Body of pancreas (tissue), 4 donors: ENCODE results near the gene UBASH3A. TPM values are rescaled to one million over a fixed set of nuclear protein-coding genes. Genes with fewer than 3 reads are reported as not detected.

Source experiments
- ATAC-seq: fragments of 150-250 bp; one replicate; pipeline ENCODE4 v1.9.1; 2016
- DNase-seq, 4 donors: peaks; one replicate each; pipeline ENCODE4 v3.0.0-alpha.2; 2019
- H3K27ac ChIP-seq, 4 donors: fragments of 200-600 bp; sonication (generic); 1 replicate in 3 of 4; 2 replicates in 1 of 4; pipeline versions ENCODE4 v1.5.1 to v1.6.1; 2016 to 2019; ENCODE audit warnings: mild to moderate bottlenecking in 1 of 4, mixed read lengths in 1 of 4, moderate library complexity in 1 of 4
- H3K27me3 ChIP-seq, 2 donors: fragments of 200-600 bp; sonication (generic); one replicate each; pipeline ENCODE4 v1.6.0; 2016; ENCODE audit warnings: mild to moderate bottlenecking in 1 of 2
- H3K36me3 ChIP-seq, 2 donors: fragments of 200-600 bp; sonication (generic); replicated peaks in 1 of 2; 2 replicates each; pipeline ENCODE4 v1.5.1; 2016; ENCODE audit warnings: low read depth in 2 of 2; ENCODE audit not compliant: insufficient read depth in 1 of 2
- H3K4me1 ChIP-seq: fragments of 200-600 bp; sonication (generic); one replicate; pipeline ENCODE4 v1.6.0; 2016
- H3K4me3 ChIP-seq, 2 donors: fragments of 200-600 bp; sonication (generic); 1 replicate in 1 of 2; 2 replicates in 1 of 2; pipeline ENCODE4 v1.5.1; 2016 to 2019
- H3K9me3 ChIP-seq, 3 donors: fragments of 200-600 bp; sonication (generic); 1 replicate in 2 of 3; 2 replicates in 1 of 3; pipeline ENCODE4 v1.5.1; 2016
- CTCF ChIP-seq, 7 experiments: fragments of 450-650 bp in 4 of 7; fragments of 200-600 bp in 3 of 7; sonication (generic) in 3 of 7; IDR thresholded peaks; one replicate each; pipeline ENCODE4 v1.5.1; 2016 to 2019; ENCODE audit warnings: antibody characterized with exemption in 7 of 7
- POLR2A ChIP-seq, 3 donors: fragments of 450-650 bp; IDR thresholded peaks; one replicate each; pipeline ENCODE4 v1.6.1; 2016; ENCODE audit warnings: antibody characterized with exemption in 3 of 3, mild to moderate bottlenecking in 2 of 3
- WGBS, 2 donors: methylation state at CpG; one replicate each; pipeline ENCODE4 v1.1.5; 2017; 5-methylcytosine and 5-hydroxymethylcytosine counted together
- intact Hi-C: fragments of 100-400 bp; cut with DNase I; formaldehyde crosslinking; loops from one replicate; pipeline ENCODE4 v1.15.1; 2023
- total RNA-seq, 2 donors: library from RNA; depleted of rRNA; stranded (reverse); fragments of >200 nt; gene quantifications; one replicate each; pipeline ENCODE4 v1.1.0, GENCODE V29; 2016

The UBASH3A gene
- total RNA-seq, 2 donors from 2014 or later: 0.26 TPM; not detected in 1

DNA sequence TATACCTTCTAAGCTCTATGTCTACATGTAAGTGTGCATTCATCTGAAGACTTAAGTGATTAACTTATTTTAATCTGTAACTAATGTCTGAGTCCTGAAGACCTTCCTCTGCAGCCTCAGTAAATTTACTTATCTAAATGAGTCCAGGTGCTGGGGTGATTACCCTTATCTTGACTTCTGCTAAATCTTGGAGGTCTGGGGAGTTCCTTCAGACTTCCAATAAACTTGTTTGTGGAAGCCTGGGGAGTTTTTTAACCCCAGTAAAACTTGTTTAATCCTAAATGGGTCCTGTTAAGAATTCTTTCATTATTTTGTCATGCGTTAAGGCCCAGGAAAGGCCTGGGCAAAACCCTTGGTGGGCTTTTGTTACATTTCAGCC, 55.4 kb downstream of the UBASH3A start:
- intact Hi-C loops: no loop called here
- TF ChIP-seq POLR2A (IDR thresholded peaks at IDR 0.05): no peak
- DNase-seq: no peak
- WGBS, 2 donors: 75 to 77% methylated on average over 1 of the region's 1 CpG
- Histone ChIP-seq H3K27me3 (no peaks in the 10 kb centered on the region), H3K4me3 (no peak overlapping the region), H3K4me1 (peaks cover 48% of the 10 kb centered on the region), H3K27ac (peak overlapping the region in 2 of 4 donors; percentile 41 to 63), H3K9me3 (no peaks in the 10 kb centered on the region), H3K36me3 (no peaks in the 10 kb centered on the region)
- ATAC-seq: no peak

DNA sequence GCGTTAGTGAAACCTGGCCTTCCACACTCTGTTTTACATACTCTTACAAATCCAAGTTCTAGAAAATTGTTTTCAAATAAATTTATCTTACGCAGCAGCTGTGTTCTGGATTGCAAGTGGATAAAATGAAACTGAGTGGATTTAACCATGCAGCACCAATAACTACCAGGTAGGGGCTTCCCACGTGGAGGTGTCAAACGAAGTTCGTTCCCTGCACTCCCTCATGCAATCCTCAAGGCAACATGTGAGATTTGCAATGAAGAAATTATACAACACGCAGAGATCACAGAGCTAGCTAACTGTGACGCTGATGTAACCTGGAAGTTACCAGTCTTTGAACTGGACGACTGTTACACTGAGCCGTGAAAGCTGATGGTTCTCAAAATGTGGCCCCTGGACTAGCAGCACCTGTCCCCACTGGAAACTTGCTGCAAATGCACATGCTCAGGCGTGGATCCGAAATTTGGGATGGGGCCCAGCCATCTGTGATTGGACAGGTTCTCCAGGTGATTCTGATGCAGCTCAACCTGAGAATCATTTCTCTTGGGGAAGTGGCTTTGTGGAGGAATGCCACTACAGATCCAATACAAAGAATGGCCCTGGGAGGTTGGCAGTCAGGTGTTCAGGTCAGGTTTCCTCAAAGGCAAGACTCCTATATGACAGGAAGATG, 56.0 kb downstream of the UBASH3A start:
- Histone ChIP-seq H3K27ac (peak overlapping the region in 2 of 4 donors; percentile 41 to 63), H3K4me1 (peaks cover 54% of the 10 kb centered on the region), H3K4me3 (no peak overlapping the region), H3K27me3 (no peaks in the 10 kb centered on the region), H3K36me3 (no peaks in the 10 kb centered on the region), H3K9me3 (no peaks in the 10 kb centered on the region)
- intact Hi-C loops: no loop called here
- no peak for TF ChIP-seq POLR2A (IDR thresholded peaks at IDR 0.05)
- TF ChIP-seq CTCF (IDR thresholded peaks at IDR 0.05): no peak
- DNase-seq (peak in 1 of 4 donors; percentile 6), ATAC-seq (no peak)
- WGBS, 2 donors: 77 to 83% methylated on average over 11 of the region's 11 CpGs

DNA sequence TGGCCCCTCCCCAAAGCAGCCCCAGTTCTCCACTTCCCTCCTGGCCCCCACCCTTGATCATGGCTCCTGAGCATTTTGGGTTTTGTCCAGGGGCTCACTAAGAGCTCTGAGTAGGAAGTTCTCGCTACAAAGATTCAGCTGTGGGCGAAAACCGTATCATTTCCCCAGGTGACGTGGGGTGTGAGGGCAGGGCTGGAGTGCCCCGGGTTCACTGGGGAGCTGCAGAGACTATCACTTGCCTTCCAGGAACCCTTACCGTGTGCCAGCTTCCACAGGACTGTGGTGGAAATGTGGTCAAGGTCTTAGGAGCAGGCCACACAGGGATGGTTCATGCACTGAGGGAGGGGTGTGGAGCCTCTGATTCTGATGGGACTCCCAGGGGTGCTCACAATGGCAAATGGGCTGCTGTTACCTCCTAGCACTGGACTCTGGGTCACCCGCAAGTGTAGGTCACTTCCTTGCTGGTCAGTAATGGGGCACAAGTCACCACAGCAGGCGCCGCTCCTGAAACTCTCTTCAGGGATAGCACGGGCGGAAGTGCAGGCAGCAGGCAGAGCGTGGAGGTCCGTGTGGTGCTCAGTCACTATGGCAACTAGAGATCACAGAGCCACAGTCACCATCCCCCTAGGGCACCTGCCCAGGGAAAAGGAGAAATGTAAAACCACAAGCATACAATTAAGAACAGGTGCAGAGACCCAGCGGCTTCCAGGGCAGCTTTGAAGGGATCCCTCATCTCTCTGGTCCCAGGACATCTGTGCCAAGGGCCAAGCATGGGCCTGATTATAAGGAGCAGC, 56.9 kb downstream of the UBASH3A start:
- Histone ChIP-seq H3K27ac (peak overlapping the region in 2 of 4 donors; percentile 78 to 82), H3K4me1 (peaks cover 64% of the 10 kb centered on the region), H3K27me3 (no peaks in the 10 kb centered on the region), H3K36me3 (no peaks in the 10 kb centered on the region), H3K9me3 (no peaks in the 10 kb centered on the region), H3K4me3 (no peak overlapping the region)
- intact Hi-C loops: no loop called here
- DNase-seq: peak; percentile 9 to 37 (median 34)
- ATAC-seq: no peak
- TF ChIP-seq CTCF (IDR thresholded peaks at IDR 0.05) (no peak), POLR2A (IDR thresholded peaks at IDR 0.05) (no peak)
- 65 to 66% methylated on average over 8 to 14 of the region's 14 CpGs for WGBS, 2 donors

DNA sequence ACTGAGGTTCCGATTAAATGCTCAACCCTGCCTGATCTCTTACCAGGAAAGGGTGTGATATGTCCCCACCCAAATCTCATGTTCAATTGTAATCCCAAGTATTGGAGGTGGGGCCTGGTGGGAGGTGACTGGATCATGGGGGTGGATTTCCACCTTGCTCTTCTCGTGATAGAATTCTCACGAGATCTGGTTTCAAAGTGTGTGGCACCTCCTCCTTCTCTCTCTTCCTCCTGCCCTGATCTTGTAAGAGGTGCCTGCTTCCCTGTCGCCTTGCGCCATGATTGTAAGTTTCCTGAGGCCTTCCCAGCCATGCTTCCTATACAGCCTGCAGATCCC, 57.5 kb downstream of the UBASH3A start:
- WGBS, 2 donors: 71 to 73% methylated on average over 5 of the region's 5 CpGs
- DNase-seq (peak in 1 of 4 donors; percentile 5), ATAC-seq (no peak)
- Histone ChIP-seq H3K4me1 (peaks cover 69% of the 10 kb centered on the region), H3K36me3 (no peaks in the 10 kb centered on the region), H3K27me3 (no peaks in the 10 kb centered on the region), H3K27ac (peak overlapping the region in 3 of 4 donors; percentile 75 to 82 (median 78)), H3K9me3 (no peaks in the 10 kb centered on the region), H3K4me3 (no peak overlapping the region)
- intact Hi-C loops: no loop called here
- no peak for TF ChIP-seq POLR2A (IDR thresholded peaks at IDR 0.05)
- TF ChIP-seq CTCF (IDR thresholded peaks at IDR 0.05): no peak
